Measurements from ENCODE around the gene GNGT2.
A peak's percentile ranks its signal among the peaks of the same experiment; 100 is the strongest.

The GNGT2 gene

DNA sequence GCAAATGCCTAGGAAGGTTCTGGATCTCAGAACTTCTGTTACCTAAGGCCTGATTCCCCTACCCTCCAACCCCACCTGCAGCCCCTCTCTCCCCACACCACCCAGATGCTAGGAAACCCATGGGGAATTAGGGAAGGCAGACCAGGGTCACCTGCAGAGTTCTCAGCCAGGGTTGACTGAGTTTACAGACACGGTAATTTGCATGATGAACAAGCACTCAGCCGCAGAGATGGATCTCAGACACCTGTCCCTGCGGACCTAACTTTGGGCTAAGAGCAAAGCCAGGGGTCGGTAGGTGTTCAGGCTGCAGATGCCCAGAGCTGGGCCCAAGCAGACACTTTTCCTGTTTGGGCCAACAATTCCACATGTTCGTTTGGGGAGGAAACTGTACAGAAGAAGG is 3.0 kb upstream of the GNGT2 start:
- H3K4me3 ChIP-seq (replicated peaks; ENCODE audit: low read depth, low read length), result no peak overlapping the region
- TF ChIP-seq, protein P1, sequence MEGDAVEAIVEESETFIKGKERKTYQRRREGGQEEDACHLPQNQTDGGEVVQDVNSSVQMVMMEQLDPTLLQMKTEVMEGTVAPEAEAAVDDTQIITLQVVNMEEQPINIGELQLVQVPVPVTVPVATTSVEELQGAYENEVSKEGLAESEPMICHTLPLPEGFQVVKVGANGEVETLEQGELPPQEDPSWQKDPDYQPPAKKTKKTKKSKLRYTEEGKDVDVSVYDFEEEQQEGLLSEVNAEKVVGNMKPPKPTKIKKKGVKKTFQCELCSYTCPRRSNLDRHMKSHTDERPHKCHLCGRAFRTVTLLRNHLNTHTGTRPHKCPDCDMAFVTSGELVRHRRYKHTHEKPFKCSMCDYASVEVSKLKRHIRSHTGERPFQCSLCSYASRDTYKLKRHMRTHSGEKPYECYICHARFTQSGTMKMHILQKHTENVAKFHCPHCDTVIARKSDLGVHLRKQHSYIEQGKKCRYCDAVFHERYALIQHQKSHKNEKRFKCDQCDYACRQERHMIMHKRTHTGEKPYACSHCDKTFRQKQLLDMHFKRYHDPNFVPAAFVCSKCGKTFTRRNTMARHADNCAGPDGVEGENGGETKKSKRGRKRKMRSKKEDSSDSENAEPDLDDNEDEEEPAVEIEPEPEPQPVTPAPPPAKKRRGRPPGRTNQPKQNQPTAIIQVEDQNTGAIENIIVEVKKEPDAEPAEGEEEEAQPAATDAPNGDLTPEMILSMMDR (IDR thresholded peaks at IDR 0.05; ENCODE audit: low read length, missing control alignments), result no peak
- DNase-seq (ENCODE audit: low read depth), result no peak

DNA sequence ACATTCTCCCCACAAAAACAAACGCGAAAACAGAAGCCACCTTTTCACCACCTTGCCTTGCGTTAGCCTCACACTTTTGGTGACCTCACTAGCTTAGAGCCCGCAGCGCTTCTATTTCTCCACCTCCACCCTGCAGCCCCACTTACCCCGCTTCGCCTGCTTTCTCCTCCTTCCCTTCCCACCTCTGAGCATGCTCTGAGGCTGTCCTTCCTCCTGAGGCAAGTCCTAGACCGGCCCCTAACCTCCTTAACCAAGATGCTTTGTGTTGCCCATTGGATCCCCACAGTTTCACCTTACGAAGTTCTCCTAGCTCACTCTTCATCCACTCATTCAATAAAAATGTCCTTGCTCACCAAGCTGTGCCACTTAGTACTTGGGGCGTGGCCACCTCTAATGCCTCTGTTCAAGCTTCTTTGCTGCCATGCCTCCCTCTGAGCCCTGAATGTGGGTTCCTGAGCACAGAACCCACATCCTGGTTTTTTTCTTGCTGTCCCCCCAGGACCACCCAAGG is 1.3 kb downstream of the GNGT2 start:
- TF ChIP-seq, protein P1 (IDR thresholded peaks at IDR 0.05; ENCODE audit: low read length, missing control alignments), result no peak
- H3K4me3 ChIP-seq (replicated peaks; ENCODE audit: low read depth, low read length), result no peak overlapping the region
- no peak for DNase-seq (ENCODE audit: low read depth)

DNA sequence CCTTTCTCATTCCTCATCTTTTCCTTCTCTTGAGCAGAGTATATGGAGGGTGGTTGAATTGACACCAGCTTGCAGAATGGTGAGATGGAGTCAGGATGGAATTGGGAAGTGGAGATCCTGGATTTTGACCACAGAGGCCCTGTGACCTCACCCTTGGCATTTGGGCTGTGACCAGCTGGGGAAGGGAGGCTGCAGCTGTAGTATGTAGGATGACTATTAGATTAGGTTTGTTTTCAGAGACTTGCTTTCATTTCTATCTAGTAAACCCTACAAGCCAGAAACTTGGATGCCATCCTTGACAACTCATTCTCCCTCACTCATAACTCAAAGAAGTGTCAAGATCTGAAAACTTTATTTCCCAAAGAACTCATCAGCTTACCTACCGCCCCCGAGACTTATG is 5.9 kb downstream of the GNGT2 start:
- DNase-seq (ENCODE audit: low read depth), result no peak
- TF ChIP-seq, protein P1 (IDR thresholded peaks at IDR 0.05; ENCODE audit: low read length, missing control alignments), result no peak
- H3K4me3 ChIP-seq (replicated peaks; ENCODE audit: low read depth, low read length), result no peak overlapping the region

DNA sequence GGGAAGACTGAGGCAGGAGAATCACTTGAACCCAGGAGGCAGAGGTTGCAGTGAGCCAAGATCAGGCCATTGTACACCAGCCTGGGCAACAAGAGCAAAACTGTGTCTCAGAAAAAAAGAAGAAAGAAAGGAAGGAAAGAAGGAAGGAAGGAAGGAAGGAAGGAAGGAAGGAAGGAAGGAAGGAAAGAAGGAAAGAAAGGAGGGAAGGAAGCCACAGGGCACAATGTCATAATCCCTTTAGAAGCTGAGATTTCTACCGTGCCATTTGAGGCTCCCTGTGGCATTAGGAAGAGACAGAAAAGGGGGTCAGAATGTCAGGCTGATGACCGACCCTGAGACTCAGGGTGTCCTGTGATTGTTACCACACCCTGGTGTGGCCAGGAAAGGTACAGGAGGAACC is 6.6 kb downstream of the GNGT2 start:
- DNase-seq (ENCODE audit: low read depth), result no peak
- no peak overlapping the region for H3K4me3 ChIP-seq (replicated peaks; ENCODE audit: low read depth, low read length)
- TF ChIP-seq, protein P1 (IDR thresholded peaks at IDR 0.05; ENCODE audit: low read length, missing control alignments), result no peak

DNA sequence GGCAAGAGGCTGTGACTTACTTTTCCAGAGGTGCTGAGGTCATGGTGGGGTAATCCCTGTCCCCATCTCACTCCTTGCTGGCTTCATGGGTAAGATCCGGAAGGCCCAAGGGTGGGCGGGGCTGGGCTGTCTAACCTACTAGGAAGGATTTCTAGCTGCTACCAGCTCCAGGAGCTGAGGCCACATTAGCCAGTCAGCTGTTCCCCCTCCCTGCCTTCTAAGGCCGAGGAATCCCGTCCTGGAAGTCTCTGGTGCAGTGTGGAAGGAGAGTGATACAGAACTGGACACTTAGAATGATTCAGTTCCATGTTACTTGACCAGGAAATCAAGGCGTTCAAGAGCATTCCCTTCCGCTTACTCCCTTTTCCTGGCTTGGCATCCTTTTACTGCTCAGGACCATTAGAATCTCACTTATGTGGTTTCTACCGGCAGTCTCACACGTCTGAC is 8.9 kb downstream of the GNGT2 start:
- DNase-seq (ENCODE audit: low read depth), result peak; percentile 84
- H3K4me3 ChIP-seq (replicated peaks; ENCODE audit: low read depth, low read length), result no peak overlapping the region
- TF ChIP-seq, protein P1 (IDR thresholded peaks at IDR 0.05; ENCODE audit: low read length, missing control alignments), result no peak

DNA sequence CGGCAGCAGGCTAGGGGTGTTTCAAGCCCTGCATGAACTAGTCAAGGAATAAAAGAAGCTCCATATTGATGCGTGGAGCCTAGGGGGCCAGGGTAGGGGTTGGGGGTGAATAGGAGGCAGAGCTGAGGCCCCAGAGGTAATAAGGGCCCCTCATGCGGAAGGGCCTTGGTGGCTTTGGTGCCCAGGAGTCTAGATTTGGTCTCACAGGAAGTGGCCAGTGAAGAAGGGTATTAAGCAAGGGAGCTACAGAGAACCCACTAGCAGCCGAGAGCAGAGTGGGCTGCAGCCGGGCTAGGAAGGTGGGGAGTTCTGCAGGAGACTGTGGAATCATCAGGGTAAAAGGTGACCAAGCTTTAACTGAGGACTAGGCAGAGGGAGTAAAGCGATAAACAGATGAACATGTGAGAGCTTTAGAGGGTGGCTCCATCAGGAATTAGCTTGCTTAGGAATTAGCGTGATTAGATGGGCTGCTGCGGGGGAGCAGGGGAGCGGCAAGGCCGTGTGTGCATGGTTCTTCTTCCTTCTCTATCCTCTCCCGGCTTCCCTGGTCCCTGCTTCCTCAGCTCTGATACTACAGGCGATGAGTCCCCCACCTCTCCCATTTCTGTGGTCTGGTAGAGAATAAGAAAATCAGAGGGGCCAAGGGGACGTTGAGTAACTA is 9.8 kb downstream of the GNGT2 start:
- no peak overlapping the region for H3K4me3 ChIP-seq (replicated peaks; ENCODE audit: low read depth, low read length)
- no peak for DNase-seq (ENCODE audit: low read depth)
- TF ChIP-seq, protein P1 (IDR thresholded peaks at IDR 0.05; ENCODE audit: low read length, missing control alignments), result no peak

DNA sequence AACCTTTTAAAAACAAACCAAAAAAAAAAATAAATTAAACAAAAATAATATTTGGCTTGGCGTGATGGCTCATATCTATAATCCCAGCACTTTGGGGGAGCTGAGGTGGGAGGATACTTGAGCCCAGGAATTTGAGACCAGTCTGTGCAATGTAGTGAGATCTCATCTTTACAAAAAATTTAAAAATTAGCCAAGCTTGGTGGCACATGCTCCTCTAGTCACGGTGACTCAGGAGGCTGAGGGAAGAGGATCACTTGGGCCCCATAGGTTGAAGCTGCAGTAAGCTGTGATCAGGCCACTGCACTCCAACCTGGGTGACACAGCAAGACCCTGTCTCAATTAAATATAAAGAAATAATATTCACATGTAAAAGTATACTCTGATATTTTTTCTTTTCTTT is 12.2 kb downstream of the GNGT2 start:
- no peak overlapping the region for H3K4me3 ChIP-seq (replicated peaks; ENCODE audit: low read depth, low read length)
- TF ChIP-seq, protein P1 (IDR thresholded peaks at IDR 0.05; ENCODE audit: low read length, missing control alignments), result no peak
- DNase-seq (ENCODE audit: low read depth), result no peak

Measured in fibroblast of pulmonary artery (primary cell).